H7 (cell line): ENCODE data around the gene NAV3. TPM values are rescaled to one million over a fixed set of nuclear protein-coding genes. Genes with fewer than 3 reads are reported as not detected.

Experiments
- DNase-seq: peaks from one replicate; pipeline ENCODE4 v3.0.0; 2012
- H3K27me3 ChIP-seq: 2 replicates; pipeline ENCODE4 v1.6.0; 2011; ENCODE audit warnings: mild to moderate bottlenecking, low read length; ENCODE audit not compliant: control insufficient read depth, insufficient read depth
- H3K36me3 ChIP-seq: replicated peaks from 2 replicates; pipeline ENCODE4 v1.5.1; 2011; ENCODE audit warnings: low read length; ENCODE audit not compliant: control insufficient read depth, insufficient read depth
- H3K4me3 ChIP-seq: 2 replicates; pipeline ENCODE4 v1.5.1; 2011; ENCODE audit warnings: low read depth, mild to moderate bottlenecking, control low read depth, low read length, moderate library complexity; ENCODE audit not compliant: insufficient read depth
- total RNA-seq: library from RNA; depleted of rRNA; stranded (reverse); fragments of >200 nt; shearing (Covaris generic); gene quantifications from 2 replicates; pipeline ENCODE4 v1.2.3, GENCODE V29; 2014

NAV3 gene
- total RNA-seq, 1 experiment from 2014 or later, result 0.14 TPM

DNA sequence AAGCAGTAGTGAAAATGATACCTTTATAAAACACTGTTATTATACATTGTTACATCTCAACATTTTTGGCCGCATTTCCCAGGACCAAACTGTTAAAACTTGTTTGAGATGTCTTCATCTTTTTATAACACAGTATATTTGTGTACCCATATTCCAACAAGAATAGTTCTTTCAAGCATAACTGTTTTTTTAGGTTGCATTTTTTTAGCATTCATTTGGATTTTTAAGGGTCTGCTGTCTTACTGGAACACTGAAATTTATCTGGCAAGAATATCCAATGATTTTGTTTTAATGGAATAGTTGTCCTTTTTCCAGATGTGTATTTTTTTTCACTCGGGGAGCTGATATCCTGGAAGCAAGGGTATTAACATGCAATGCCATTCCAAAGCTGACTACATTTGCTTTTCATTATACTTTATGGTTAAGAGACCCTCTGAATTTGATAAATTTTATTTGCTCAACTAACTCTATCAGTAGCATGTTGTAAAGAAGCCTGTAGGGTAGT is 8.9 kb upstream of the NAV3 start:
- Histone ChIP-seq H3K27me3 (no peaks in the 10 kb centered on the region), H3K4me3 (no peak overlapping the region), H3K36me3 (no peaks in the 10 kb centered on the region)
- DNase-seq, result no peak

GRCh38 chr12:77833329-77833728 is 2.6 kb downstream of the NAV3 start:
- no peak for DNase-seq
- no peak overlapping the region for H3K4me3 ChIP-seq
- no peaks in the 10 kb centered on the region for H3K27me3 ChIP-seq
- H3K36me3 ChIP-seq, result no peaks in the 10 kb centered on the region

DNA sequence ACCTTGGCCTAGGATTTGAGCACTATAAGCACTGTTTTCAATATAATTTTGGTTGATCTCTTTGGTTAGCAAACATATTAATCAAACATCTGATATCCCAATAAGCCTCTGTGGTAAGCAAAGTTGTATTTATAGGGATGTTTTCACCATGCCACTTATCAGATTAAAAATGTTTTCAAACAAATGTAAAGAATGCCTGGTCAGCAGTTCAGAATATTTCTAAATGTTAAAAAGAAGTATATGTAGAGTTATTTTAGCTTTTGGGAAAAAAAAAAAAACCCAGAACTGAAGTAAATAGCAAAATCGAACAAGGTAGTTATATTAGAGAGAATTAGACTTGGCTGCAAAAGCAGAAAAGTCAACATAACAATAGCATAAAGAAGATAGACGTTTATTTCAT is 3.9 kb downstream of the NAV3 start:
- Histone ChIP-seq H3K27me3 (no peaks in the 10 kb centered on the region), H3K36me3 (no peaks in the 10 kb centered on the region), H3K4me3 (no peak overlapping the region)
- no peak for DNase-seq

GRCh38 chr12:77835969-77836368 is 5.3 kb downstream of the NAV3 start:
- no peak overlapping the region for H3K4me3 ChIP-seq
- H3K27me3 ChIP-seq, result no peaks in the 10 kb centered on the region
- H3K36me3 ChIP-seq, result no peaks in the 10 kb centered on the region
- no peak for DNase-seq

DNA sequence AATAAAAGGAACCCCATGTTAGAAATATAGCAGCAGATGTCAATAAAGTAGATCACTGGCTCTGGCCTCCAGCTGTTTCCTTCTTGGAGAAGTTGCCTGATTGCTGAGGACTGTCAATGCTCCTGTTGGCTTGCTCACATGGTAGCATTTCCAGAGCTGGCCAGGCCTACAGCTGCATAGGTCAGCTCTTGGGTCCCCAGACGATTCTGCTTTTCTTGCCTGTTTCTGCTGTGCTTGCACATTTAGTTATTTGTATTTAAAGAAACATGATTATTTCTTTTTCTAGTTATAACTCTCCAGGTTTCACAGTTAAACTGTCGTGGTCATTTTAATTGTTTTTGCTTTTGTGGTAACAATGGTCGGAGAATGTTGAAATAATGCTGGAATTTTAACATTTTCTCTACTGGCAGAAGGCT is 7.2 kb downstream of the NAV3 start:
- H3K4me3 ChIP-seq, result no peak overlapping the region
- no peaks in the 10 kb centered on the region for H3K36me3 ChIP-seq
- no peak for DNase-seq
- H3K27me3 ChIP-seq, result no peaks in the 10 kb centered on the region

- Histone ChIP-seq H3K4me3 (no peak overlapping the region), H3K36me3 (no peaks in the 10 kb centered on the region), H3K27me3 (no peaks in the 10 kb centered on the region)
- DNase-seq, result no peak
These were observed 10.8 kb downstream of the NAV3 start for GRCh38 chr12:77841521-77841920.

DNA sequence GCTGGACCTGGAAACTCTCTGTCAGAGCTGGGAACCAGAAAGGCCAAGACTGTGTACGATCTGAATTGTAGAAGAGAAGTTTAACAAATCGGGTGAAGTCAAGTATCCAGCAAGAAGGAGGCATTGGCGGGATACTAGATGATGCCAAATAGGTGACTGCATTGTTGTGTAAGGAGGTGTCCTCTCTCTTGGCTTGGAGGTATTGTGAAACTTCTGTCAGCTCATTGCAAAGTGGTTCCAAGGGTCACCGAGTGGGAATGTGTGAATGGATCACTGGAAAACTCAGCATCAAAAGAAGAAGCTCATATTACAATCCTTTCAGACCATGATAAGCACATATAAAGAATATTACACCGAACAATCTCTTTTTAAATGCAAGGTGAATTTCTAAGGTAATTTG is 11.7 kb downstream of the NAV3 start:
- Histone ChIP-seq H3K36me3 (no peaks in the 10 kb centered on the region), H3K4me3 (no peak overlapping the region), H3K27me3 (no peaks in the 10 kb centered on the region)
- no peak for DNase-seq

GRCh38 chr12:77845831-77846230 is 15.1 kb downstream of the NAV3 start:
- DNase-seq, result no peak
- H3K27me3 ChIP-seq, result no peaks in the 10 kb centered on the region
- H3K4me3 ChIP-seq, result no peak overlapping the region
- H3K36me3 ChIP-seq, result no peaks in the 10 kb centered on the region

GRCh38 chr12:77847060-77847541 is 16.4 kb downstream of the NAV3 start:
- Histone ChIP-seq H3K27me3 (no peaks in the 10 kb centered on the region), H3K4me3 (no peak overlapping the region)

DNA sequence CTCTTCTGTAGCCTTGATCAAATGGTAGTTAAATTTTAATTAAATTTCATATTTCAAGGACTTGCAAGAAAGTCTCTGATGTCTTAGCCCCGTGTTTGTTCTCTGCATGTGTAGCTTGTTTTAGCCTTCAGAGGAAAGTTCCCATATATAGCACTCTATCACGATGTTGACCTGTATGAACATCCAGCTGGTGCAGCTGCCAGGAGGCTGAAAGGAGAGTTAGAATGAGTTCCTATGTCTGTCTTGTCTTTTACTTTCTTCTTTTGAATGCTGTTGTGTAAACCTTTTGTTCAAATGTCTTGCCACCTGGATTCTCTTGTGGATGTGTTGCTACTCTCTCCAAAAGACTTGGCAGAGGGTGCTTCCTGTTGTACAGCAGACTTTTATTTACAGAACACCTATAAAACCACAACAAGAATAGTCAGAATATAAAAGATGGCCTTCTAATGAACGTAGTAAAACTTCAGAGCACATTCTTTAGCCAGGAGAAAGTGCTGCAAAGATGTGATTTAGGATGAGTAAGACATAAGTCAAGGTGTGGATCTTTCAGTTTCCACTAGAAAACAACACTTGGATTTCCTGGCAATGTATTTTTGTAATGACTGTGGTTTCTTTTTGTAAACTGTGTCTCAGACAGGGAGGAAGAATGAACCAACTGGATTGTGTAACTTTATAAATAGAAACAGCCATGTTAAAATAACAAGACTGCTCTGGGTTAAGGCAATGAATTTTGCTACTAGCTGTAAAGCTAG is 17.2 kb downstream of the NAV3 start:
- no peak for DNase-seq
- H3K4me3 ChIP-seq, result no peak overlapping the region
- no peaks in the 10 kb centered on the region for H3K27me3 ChIP-seq
- no peaks in the 10 kb centered on the region for H3K36me3 ChIP-seq

More at GRCh38 chr12:77847060-77847541, 16.4 kb downstream of the NAV3 start:
- H3K36me3 ChIP-seq, result no peaks in the 10 kb centered on the region
- DNase-seq, result no peak

DNA sequence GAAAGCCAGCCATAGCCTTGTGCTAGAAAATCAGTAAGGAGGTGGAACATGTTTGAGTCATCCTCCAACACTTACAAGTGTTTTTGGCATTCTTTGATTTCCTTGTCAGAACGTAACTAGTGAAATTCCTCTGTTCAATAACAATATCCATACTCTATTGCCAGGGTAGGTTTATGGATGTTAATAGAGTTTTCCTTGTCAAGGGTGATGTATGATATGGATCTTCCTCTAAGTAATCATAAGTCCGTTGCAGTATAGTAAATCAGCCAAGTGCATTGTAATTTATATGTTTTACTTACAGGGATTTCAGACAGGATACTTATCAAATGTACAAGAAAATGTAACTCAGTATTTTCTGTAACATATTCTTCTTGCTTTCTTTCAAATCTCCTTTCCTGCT is 19.4 kb downstream of the NAV3 start:
- Histone ChIP-seq H3K36me3 (no peaks in the 10 kb centered on the region), H3K27me3 (no peaks in the 10 kb centered on the region)
- DNase-seq, result no peak

DNA sequence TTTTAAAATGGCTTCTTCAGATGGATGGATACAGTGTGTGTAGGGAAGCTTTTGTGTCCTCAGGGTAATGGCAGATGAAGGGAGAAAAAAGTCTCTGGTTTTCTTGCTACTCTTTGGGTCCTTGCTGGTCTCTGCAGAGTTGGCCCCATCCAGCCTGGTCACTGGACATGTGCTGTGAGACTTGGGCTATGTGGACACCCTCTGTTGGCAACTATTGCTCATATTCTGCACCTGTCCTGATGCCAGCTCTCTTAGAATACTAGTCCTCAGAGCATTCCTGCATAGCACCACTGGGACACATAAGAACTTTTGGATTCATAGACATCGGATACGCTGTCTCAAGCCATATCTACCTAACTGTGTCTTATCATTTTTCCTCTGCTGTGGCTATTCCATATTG is 20.0 kb downstream of the NAV3 start:
- no peaks in the 10 kb centered on the region for H3K36me3 ChIP-seq
- H3K4me3 ChIP-seq, result no peak overlapping the region
- DNase-seq, result no peak
- H3K27me3 ChIP-seq, result no peaks in the 10 kb centered on the region

More for the DNA sequence above, 19.4 kb downstream of the NAV3 start:
- H3K4me3 ChIP-seq, result no peak overlapping the region

- no peak for DNase-seq
- Histone ChIP-seq H3K36me3 (no peaks in the 10 kb centered on the region), H3K4me3 (no peak overlapping the region), H3K27me3 (no peaks in the 10 kb centered on the region)
These were observed 24.9 kb downstream of the NAV3 start for GRCh38 chr12:77855548-77855947.

DNA sequence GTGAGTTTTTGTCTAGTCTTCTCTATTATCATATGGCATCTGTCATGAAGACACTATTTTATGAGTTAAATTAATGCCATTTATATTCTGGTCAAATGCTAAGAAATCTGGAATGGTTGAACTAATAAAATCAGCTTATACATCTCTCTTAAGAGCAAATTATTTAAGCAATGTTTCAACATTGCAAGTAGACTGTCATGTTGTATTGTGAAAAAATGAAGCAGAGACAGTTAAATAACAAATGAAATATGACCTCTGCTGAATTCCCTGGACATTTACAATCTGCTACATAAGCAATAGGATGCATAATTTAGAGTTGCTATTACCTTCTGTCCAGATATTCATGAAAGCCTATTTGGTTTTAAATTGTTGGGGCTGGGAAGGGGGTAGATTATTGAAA is 30.6 kb downstream of the NAV3 start:
- no peak for DNase-seq
- Histone ChIP-seq H3K27me3 (no peaks in the 10 kb centered on the region), H3K36me3 (no peaks in the 10 kb centered on the region), H3K4me3 (no peak overlapping the region)

GRCh38 chr12:77865178-77865577 is 34.5 kb downstream of the NAV3 start:
- Histone ChIP-seq H3K4me3 (no peak overlapping the region), H3K36me3 (no peaks in the 10 kb centered on the region), H3K27me3 (no peaks in the 10 kb centered on the region)
- no peak for DNase-seq
